Mesothelial cell of epicardium (in vitro differentiated cells): ENCODE results near the gene CYTH3. TPM values are rescaled to one million over a fixed set of nuclear protein-coding genes. Genes with fewer than 3 reads are reported as not detected.

Experiments
- DNase-seq, 2 experiments: peaks; one replicate each; pipeline ENCODE4 v3.0.0; 2021; ENCODE audit warnings: low spot score in 2 of 2; ENCODE audit not compliant: unreplicated experiment in 2 of 2
- H3K27ac Mint-ChIP-seq: 2 replicates; pipeline ENCODE4 v1.8.0; 2021; ENCODE audit warnings: mixed read lengths
- H3K27me3 Mint-ChIP-seq: 2 replicates; pipeline ENCODE4 v1.8.0; 2021; ENCODE audit warnings: low read depth, mixed read lengths
- H3K36me3 Mint-ChIP-seq: 2 replicates; pipeline ENCODE4 v1.8.0; 2021; ENCODE audit warnings: mixed read lengths
- H3K4me1 Mint-ChIP-seq: 2 replicates; pipeline ENCODE4 v1.8.0; 2021; ENCODE audit warnings: mixed read lengths
- H3K4me3 Mint-ChIP-seq: 2 replicates; pipeline ENCODE4 v1.8.0; 2021; ENCODE audit warnings: mild to moderate bottlenecking, moderate library complexity, mixed read lengths
- H3K9me3 Mint-ChIP-seq: 2 replicates; pipeline ENCODE4 v1.8.0; 2021; ENCODE audit warnings: mixed read lengths
- CTCF ChIP-seq: fragments of 200-600 bp; sonication (generic); IDR thresholded peaks from one replicate; pipeline ENCODE4 v1.5.0; 2021; ENCODE audit warnings: antibody characterized with exemption; ENCODE audit not compliant: unreplicated experiment
- total RNA-seq: library from RNA; stranded (reverse); gene quantifications from 3 replicates; pipeline ENCODE4 v1.2.1, GENCODE V29; 2021

CYTH3 gene
- total RNA-seq, 1 donor from 2014 or later: 29.2 TPM

GRCh38 chr7:6130007-6130587 is 142.3 kb downstream of the CYTH3 start:
- Mint-ChIP-seq H3K4me3 (no peak overlapping the region), H3K27ac (no peak overlapping the region), H3K27me3 (no peaks in the 10 kb centered on the region), H3K9me3 (peaks cover 16% of the 10 kb centered on the region), H3K36me3 (peaks cover 61% of the 10 kb centered on the region), H3K4me1 (no peaks in the 10 kb centered on the region)
- no peak for TF ChIP-seq CTCF
- DNase-seq: no peak

- Mint-ChIP-seq H3K9me3 (peaks cover 16% of the 10 kb centered on the region), H3K27me3 (no peaks in the 10 kb centered on the region), H3K27ac (no peak overlapping the region), H3K4me1 (no peaks in the 10 kb centered on the region), H3K4me3 (no peak overlapping the region), H3K36me3 (peaks cover 58% of the 10 kb centered on the region)
- TF ChIP-seq CTCF: no peak
- DNase-seq: no peak
Measured at GRCh38 chr7:6128205-6128604, 144.2 kb downstream of the CYTH3 start.

GRCh38 chr7:6127110-6127490 is 145.3 kb downstream of the CYTH3 start:
- Mint-ChIP-seq H3K9me3 (peaks cover 12% of the 10 kb centered on the region), H3K36me3 (peaks cover 56% of the 10 kb centered on the region), H3K4me3 (no peak overlapping the region), H3K4me1 (no peaks in the 10 kb centered on the region), H3K27me3 (no peaks in the 10 kb centered on the region), H3K27ac (peak overlapping the region; percentile 4)
- TF ChIP-seq CTCF: no peak
- no peak for DNase-seq

- Mint-ChIP-seq H3K27me3 (no peaks in the 10 kb centered on the region), H3K36me3 (peaks cover 69% of the 10 kb centered on the region), H3K9me3 (peaks cover 18% of the 10 kb centered on the region), H3K4me1 (no peaks in the 10 kb centered on the region), H3K27ac (no peak overlapping the region), H3K4me3 (no peak overlapping the region)
- DNase-seq: no peak
- no peak for TF ChIP-seq CTCF
Measured at GRCh38 chr7:6123843-6124242, 148.6 kb downstream of the CYTH3 start.

GRCh38 chr7:6121141-6121540 is 151.3 kb downstream of the CYTH3 start:
- Mint-ChIP-seq H3K27me3 (no peaks in the 10 kb centered on the region), H3K9me3 (peaks cover 18% of the 10 kb centered on the region), H3K36me3 (peaks cover 77% of the 10 kb centered on the region), H3K4me3 (no peak overlapping the region), H3K27ac (no peak overlapping the region), H3K4me1 (no peaks in the 10 kb centered on the region)
- no peak for TF ChIP-seq CTCF
- DNase-seq: no peak

- H3K27ac Mint-ChIP-seq: no peak overlapping the region
- TF ChIP-seq CTCF: no peak
- no peak for DNase-seq
- peaks cover 64% of the 10 kb centered on the region for H3K36me3 Mint-ChIP-seq
- no peaks in the 10 kb centered on the region for H3K27me3 Mint-ChIP-seq
- H3K9me3 Mint-ChIP-seq: peaks cover 15% of the 10 kb centered on the region
- no peaks in the 10 kb centered on the region for H3K4me1 Mint-ChIP-seq
- no peak overlapping the region for H3K4me3 Mint-ChIP-seq
Measured at GRCh38 chr7:6117533-6117932, 154.9 kb downstream of the CYTH3 start.
